HFF-Myc (cell line): Measurements from ENCODE around the gene MTMR12.
A peak's percentile ranks its signal among the peaks of the same experiment; 100 is the strongest.

Experiments
- DNase-seq: peaks from one replicate; pipeline ENCODE4 v3.0.0-alpha.2; 2011; ENCODE audit warnings: low read depth; ENCODE audit errors: extremely low read depth
- H3K4me3 ChIP-seq: replicated peaks from 2 replicates; pipeline ENCODE4 v1.5.1; 2011; ENCODE audit warnings: low read depth, mild to moderate bottlenecking, control low read depth, low read length
- TF ChIP-seq, protein P1 (sequence below): IDR thresholded peaks from 2 replicates; pipeline ENCODE4 v1.5.1; 2012; ENCODE audit warnings: mild to moderate bottlenecking, low read depth, low read length, control low read depth; ENCODE audit errors: missing control alignments

Gene MTMR12

DNA sequence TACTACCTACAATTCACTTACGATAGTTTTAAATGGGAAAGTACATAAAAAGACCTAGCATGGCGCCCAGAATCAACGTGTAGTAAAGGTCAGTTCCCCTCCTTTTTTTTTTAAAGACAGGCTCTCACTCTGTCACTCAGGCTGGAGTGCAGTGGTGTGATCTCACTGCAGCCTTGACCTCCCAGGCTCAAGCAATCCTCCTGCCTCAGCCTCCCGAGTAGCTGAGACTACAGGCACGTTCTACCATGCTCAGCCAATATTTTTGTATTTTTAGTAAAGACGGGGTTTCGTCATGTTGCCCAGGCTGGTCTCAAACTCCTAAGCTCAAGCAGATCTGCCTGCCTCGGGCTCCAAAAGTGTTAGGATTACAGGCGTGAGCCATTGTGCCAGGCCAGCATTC is 40.7 kb upstream of the MTMR12 start:
- H3K4me3 ChIP-seq: no peak overlapping the region
- TF ChIP-seq, protein P1, sequence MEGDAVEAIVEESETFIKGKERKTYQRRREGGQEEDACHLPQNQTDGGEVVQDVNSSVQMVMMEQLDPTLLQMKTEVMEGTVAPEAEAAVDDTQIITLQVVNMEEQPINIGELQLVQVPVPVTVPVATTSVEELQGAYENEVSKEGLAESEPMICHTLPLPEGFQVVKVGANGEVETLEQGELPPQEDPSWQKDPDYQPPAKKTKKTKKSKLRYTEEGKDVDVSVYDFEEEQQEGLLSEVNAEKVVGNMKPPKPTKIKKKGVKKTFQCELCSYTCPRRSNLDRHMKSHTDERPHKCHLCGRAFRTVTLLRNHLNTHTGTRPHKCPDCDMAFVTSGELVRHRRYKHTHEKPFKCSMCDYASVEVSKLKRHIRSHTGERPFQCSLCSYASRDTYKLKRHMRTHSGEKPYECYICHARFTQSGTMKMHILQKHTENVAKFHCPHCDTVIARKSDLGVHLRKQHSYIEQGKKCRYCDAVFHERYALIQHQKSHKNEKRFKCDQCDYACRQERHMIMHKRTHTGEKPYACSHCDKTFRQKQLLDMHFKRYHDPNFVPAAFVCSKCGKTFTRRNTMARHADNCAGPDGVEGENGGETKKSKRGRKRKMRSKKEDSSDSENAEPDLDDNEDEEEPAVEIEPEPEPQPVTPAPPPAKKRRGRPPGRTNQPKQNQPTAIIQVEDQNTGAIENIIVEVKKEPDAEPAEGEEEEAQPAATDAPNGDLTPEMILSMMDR: no peak
- DNase-seq: no peak

DNA sequence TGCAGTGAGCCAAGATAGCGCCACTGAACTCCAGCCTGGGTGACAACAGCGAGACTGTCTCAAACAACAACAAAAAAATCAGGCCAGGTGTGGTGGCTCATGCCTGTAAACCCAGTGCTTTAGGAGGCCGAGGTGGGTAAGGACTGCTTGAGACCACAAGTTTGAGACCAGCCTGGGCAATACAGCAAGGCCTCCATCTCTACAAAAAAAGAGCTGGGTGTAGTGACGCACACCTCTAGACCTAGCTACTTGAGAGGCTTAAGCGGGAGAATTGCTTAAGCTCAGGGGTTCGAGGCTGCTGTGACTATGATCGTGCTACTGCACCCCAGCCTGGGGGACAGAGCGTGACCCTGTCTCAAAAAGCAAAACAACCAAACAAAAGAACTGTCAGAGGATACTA is 39.9 kb upstream of the MTMR12 start:
- no peak for DNase-seq
- TF ChIP-seq, protein P1: no peak
- no peak overlapping the region for H3K4me3 ChIP-seq

DNA sequence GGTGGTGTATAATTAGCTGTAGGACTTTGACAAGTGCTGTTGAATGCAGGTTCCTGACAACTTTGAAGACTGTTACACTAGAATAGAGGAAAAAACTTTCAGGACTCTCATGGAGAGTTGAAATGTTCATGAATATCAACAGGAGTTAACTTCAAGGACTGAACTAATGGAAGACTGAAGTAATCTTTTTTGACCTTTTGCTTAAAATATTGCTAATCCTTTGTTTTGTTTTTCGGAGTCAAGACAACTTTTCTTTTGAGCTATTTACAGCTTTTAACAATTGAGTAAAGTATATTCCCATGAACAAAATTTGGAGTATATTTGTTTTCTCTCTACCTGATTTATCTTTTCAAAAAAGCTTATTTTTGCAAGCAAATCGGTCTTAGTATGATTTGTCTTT is 34.1 kb upstream of the MTMR12 start:
- TF ChIP-seq, protein P1: no peak
- no peak for DNase-seq
- no peak overlapping the region for H3K4me3 ChIP-seq

DNA sequence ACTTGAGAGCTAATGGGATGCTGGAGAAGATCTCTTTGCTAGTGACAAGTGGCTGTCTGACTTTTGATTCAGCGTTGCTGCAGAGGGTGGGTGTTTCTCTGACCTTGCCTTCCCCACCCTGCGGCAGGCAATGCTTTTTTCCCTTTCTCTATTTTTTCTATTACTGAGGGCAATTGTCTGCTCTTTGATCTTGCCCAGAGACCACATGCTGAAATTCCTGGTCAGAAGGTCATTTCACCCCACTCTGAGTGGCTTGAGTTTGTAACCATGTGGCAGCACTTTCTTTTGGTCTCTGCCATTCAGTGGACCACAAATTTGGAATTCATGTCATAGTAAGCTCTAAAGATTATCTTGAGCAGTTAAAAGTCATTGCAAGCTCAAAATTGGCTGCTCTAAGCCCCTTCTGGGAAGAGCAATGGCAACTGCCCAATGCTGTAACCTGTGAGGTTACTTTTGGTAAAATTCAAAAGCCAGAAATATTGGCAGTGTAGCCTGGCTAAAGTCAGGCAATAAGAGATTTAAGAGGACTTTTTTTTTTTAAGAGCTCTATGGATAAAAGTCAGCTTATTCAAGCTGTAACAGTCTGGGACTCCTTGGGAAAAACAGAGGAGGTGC is 30.4 kb upstream of the MTMR12 start:
- H3K4me3 ChIP-seq: no peak overlapping the region
- no peak for DNase-seq
- TF ChIP-seq, protein P1: no peak

DNA sequence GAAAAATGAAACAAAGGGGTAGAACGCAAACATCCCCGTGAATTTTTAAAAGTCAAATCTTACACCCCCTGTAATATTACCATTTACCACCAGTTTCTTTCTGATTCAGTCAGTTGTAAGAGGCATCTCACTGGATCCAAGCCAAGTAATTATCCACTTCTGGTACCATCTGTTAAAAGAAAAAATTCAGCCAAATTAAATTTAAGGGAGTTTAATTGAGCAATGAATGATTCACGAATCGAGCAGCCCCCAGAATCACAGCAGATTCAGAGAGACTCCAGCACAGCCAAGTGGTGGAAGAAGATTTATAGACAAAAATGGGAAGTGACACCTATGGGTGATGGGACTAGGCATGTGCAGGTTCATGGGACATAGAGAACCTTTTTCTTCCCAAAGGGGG is 29.9 kb upstream of the MTMR12 start:
- TF ChIP-seq, protein P1: no peak
- DNase-seq: no peak
- H3K4me3 ChIP-seq: no peak overlapping the region

DNA sequence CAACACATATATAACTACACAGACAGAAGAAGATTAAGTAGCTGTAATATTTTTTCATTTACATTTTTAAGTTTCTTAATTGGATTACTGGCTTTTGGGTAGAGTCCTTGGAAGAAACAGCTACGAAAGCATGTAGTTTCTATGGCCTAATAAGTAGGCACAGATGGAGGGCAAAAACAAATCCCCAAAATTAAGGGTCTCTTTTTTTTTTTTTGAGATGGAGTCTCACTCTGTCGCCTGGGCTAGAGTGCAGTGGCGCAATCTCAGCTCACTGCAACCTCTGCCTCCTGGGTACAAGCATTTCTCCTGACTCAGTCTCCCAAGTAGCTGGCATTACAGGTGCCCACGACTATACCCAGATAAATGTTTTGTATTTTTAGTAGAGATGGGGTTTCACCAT is 27.1 kb upstream of the MTMR12 start:
- no peak overlapping the region for H3K4me3 ChIP-seq
- DNase-seq: no peak
- TF ChIP-seq, protein P1: no peak

DNA sequence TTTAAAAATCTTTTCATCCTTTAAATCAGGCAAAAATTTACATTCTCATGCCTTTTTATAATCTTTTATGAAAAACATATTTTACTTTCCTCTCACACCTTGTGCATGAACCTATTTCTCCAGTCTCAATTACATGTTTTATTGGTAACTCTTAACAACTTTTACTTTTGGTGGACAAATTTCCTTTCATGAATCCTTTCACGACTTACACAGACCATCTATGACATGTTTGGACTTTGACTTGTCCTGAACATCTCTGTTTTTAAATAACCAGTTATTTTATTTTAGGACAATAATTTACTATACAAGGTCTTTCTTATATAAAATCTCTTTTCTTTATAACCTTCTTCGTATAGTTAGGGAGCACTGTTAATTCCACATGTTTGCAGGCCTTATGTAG is 26.5 kb upstream of the MTMR12 start:
- peak; percentile 42 for DNase-seq
- no peak overlapping the region for H3K4me3 ChIP-seq
- TF ChIP-seq, protein P1: no peak
